ENCODE results near the gene AFF4.
A peak's percentile ranks its signal among the peaks of the same experiment; 100 is the strongest.
"Not testable (repeated sequence)": the region's sequence is repeated elsewhere in the genome, so short reads cannot be mapped to it uniquely, and the experiment has no call there.

Gene AFF4, protein sequence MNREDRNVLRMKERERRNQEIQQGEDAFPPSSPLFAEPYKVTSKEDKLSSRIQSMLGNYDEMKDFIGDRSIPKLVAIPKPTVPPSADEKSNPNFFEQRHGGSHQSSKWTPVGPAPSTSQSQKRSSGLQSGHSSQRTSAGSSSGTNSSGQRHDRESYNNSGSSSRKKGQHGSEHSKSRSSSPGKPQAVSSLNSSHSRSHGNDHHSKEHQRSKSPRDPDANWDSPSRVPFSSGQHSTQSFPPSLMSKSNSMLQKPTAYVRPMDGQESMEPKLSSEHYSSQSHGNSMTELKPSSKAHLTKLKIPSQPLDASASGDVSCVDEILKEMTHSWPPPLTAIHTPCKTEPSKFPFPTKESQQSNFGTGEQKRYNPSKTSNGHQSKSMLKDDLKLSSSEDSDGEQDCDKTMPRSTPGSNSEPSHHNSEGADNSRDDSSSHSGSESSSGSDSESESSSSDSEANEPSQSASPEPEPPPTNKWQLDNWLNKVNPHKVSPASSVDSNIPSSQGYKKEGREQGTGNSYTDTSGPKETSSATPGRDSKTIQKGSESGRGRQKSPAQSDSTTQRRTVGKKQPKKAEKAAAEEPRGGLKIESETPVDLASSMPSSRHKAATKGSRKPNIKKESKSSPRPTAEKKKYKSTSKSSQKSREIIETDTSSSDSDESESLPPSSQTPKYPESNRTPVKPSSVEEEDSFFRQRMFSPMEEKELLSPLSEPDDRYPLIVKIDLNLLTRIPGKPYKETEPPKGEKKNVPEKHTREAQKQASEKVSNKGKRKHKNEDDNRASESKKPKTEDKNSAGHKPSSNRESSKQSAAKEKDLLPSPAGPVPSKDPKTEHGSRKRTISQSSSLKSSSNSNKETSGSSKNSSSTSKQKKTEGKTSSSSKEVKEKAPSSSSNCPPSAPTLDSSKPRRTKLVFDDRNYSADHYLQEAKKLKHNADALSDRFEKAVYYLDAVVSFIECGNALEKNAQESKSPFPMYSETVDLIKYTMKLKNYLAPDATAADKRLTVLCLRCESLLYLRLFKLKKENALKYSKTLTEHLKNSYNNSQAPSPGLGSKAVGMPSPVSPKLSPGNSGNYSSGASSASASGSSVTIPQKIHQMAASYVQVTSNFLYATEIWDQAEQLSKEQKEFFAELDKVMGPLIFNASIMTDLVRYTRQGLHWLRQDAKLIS

DNA sequence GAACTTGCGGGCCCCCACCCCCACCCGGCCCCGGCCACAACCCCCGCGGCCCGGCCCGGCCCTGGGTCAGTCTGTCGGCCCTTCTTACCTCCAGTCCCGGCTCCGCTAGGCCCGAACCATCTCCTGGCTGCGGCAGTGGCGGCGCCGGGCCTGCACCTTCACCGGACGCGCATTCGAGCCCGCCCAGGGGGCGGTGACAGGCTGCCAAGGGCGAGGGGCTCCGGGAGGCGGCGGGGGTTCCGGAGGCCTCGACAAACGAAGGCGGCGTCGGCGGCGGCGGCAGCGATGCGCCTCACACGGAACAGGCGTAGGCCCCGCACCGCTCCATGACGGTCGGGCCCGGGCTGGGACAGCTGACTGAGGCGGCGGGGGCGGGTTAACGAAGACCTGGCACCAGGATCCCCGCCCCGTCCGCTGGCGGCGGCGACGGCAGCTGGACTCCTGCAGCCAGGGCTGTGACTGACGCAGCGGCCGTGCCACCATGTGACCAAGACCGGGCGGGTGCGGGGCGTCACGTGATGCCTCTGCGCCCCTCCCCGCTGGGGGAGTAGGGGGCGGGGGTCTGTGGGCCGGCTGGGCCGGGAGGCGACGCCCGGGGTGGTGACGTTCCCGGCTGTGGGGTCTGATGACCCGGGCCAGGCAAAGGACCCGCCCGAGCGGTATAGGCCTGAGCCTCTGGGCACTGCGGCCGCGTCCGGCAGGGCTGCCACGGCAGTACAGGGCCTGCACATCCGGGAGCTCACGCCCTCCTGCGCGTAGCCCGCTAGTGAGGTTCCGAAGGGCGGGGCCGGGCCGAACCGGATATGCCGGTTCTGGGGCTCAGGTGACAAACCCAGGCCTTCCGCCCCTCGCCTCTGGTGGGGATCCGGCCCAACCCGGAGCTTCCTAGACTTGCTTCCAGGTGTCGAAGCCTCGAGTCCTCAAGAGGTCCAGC is at the start of gene AFF4:
TSS of gene AFF4 (minus strand) at position 464 of the 934 bp plus-strand sequence. CDS start 26,445 bp downstream, outside the sequence.
- peak; percentile 65 to 82 for DNase-seq (ENCODE audit: low read depth in 2 of 2)

DNA sequence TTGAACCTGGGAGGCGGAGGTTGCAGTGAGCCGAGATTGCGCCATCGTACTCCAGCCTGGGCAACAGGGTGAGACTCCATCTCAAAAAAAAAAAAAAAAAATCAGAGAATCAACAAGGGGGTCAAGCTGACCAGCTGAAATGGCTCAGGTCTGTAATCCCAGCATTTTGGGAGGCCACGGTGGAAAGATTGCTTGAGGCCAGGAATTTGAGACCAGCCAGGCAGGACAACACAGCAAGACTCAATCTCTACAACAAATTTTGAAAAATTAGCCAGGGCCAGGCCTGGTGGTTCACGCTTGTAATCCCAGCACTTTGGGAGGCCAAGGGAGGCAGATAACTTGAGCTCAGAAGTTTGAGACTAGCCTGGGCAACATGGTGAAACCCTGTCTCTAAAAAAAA is 45.0 kb upstream of the AFF4 start:
- not testable (repeated sequence) for DNase-seq (ENCODE audit: low read depth in 2 of 2)

DNA sequence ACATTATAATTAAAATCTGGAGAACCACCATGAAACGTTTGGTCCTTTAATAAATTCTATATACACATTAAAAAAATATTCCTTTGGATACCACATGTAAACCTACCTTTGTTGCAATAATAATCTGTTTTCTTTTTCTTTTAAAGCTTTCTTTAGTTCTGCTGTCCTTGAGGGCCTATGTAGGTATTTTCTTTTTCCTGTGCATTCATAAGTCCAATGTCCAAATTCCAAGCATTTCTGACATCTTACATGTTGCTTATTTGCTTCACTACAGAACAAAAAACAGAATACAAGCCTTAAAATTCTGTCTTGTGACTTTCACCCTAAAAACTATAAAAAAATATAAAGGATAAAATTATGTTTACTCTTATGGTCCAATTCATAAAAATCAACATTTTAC is 43.2 kb upstream of the AFF4 start:
- DNase-seq (ENCODE audit: low read depth in 2 of 2), result no peak

DNA sequence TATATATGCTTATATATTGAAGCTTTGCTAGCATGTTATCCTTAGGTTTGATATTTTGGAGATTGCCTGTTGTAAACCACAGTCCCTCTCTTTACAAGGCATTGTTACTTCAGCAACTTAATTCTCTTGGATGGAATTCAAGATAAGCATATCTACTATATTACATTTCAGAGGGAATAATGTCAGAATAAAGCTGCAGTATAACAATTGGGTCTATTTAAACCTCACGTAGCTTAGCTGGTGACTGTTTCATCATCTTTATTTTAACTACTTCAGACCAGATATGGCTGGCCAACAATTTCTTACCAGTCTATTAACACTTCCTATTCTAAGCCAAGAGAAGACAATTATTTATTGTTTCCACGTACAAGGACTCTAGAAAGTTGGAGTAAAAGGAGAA is 35.8 kb upstream of the AFF4 start:
- DNase-seq (ENCODE audit: low read depth in 2 of 2), result no peak

DNA sequence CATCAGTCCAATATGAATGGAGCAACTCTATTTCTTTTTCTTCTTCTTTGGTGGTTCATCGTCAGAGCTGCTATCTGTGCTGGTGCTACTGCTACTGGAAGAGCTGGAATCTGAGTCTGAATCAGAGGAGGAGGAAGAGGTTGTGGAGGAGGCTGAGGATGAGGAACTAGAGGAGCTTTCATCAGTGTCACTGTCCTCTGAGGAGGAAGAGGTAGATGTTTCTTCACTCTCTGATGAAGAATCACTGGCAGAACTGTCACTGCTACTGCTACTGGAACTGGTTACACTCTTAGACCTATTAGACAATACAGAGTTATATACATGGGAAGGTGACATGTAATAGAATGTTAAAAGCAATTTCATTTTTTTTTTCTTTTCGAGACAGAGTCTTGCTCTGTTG is 35.1 kb upstream of the AFF4 start:
- DNase-seq (ENCODE audit: low read depth in 2 of 2), result no peak

DNA sequence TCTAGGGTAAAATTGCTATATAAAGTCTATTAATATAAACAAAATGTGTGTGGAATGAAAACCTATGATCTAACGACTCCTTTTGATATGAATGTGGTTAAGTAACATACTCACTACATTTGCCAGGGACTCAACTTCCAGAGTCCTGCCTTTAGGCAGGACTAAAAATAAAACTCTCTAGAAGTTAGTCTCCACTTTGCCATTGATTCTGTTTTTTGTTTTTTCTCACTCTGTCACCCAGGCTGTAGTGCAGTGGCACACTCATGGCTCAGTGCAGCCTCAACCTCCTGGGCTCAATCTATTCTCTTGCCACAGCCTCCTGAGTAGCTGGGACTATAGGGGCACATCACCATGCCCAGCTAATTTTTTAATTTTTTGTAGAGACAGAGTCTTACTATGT is 32.9 kb upstream of the AFF4 start:
- no peak for DNase-seq (ENCODE audit: low read depth in 2 of 2)

DNA sequence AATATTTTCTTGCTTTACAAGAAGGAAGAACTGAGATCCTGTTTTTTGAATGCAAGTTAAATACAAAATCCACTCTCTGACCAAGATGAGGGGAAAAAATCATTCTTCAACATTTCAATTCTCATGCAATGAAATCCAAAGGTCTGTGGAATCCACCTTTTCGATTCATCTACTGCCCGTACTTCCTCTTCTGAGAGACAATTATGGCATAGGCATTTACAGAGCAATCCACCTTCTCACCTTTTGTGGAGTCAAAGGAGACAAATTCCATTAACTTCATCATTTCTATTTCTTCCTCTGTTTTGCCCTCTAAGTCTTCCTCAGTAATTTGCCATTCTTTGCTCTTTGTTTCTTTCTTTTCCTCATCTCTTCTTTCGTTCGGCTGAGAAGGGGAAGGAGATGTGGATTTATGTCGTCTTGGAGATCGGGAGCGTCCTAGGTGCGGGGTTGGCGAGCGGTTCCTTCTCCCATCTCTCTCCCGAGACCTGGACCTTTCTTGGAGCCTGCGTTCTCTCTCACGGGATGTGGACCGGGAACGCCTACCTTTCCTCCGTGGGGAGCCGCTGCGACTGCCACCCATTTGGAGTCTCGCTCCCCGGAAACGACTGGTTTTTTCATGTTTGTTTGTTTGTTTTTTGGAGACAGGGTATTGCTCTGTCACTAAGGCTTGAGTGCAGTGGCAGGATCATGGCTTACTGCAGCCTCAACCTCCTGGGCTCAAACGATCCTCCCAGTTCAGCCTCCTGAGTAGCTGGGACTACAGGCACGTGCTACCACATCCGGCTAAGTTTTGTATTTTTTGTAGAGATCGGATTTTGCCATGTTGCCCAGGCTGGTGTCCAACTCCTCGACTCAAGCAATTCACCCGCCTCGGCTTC is 24.3 kb upstream of the AFF4 start:
- no peak for DNase-seq (ENCODE audit: low read depth in 2 of 2)

DNA sequence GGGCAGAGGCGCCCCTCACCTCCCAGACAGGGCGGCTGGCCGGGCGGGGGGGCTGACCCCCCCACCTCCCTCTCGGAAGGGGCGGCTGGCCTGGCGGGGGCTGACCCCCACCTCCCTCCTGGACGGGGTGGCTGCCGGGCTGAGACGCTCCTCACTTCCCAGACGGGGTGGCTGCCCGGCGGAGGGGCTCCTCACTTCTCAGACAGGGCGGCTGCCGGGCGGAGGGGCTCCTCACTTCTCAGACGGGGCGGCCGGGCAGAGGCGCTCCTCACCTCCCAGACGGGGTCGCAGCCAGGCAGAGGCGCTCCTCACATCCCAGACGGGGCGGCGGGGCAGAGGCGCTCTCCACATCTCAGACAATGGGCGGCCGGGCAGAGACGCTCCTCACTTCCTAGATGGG is 19.5 kb upstream of the AFF4 start:
- not testable (repeated sequence) for DNase-seq (ENCODE audit: low read depth in 2 of 2)

DNA sequence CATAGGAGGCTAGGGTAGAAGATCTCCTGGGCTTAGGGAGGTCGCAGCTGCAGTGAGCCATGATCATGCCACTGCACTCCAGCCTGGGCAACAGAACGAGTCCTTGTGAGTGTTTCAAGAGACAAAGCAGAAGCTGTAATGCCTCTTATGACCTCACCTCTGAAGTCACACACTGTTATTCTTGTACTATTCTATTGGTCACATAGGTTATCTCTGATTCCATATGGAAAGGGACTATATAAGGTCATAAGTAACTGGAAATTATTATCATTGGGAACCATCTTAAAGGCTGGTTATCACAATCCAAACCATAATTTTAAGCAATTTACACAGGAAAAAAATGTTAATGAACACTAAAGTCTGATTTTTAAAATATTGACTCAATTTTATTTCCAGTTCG is 17.9 kb upstream of the AFF4 start:
- no peak for DNase-seq (ENCODE audit: low read depth in 2 of 2)

DNA sequence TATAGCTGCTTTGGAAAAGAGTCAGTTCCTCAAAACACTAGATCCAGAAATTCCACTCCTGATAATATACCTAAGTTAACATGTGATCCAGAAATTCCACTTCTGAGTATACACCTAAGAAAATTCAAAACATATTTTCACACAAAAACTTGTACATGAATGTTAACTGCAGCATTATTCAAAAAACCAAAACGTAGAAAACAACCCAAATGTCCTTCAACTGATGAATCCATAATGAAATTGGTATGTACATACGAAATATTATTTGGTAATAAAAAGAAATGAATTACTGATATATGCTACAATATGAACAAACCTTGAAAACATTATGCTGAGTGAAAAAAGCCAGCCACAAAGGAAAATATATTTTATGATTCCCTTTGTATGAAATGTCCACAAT is 16.5 kb upstream of the AFF4 start:
- DNase-seq (ENCODE audit: low read depth in 2 of 2), result no peak

DNA sequence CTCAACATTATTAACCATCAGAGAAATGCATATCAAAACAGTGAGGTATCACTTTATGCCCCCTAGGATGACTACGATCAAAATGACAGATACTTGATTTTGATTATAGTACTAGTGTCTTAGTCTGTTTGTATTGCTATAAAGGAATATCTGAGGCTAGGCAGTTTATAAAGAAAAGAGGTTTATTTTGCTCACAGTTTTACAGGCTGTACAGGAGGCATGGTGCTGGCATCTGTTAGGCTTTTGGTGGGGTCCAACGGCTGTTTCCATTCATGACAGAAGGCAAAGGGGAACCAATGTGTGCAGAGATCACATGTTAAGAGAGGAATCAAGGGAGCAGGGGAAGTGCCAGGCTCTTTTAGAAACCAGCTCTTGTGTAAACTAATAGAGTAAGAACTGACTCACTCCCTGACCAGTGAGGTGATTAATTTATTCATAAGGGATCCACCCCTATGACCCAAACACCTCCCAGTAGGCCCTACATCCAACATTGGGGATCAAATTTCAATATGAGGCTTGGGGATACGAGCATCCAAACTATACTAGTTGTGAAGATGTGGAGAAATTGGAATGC is 16.0 kb upstream of the AFF4 start:
- DNase-seq (ENCODE audit: low read depth in 2 of 2), result no peak

DNA sequence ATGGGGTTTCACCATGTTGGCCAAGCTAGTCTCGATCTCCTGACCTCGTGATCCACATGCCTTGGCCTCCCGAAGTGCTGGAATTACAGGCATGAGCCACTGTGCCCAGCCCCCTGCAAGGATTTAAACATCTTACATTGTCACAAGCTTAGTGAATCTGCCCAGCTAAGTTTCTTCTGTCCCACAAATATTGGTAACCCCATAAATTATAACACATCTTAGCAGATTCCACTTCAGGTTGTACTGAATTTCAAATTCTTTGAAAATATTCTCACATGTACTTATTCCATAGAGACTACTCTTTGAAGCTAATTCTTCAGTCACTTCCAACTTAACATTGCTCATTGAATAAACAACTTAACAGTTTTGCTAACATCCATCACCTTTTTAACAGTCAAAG is 13.4 kb upstream of the AFF4 start:
- DNase-seq (ENCODE audit: low read depth in 2 of 2), result no peak

DNA sequence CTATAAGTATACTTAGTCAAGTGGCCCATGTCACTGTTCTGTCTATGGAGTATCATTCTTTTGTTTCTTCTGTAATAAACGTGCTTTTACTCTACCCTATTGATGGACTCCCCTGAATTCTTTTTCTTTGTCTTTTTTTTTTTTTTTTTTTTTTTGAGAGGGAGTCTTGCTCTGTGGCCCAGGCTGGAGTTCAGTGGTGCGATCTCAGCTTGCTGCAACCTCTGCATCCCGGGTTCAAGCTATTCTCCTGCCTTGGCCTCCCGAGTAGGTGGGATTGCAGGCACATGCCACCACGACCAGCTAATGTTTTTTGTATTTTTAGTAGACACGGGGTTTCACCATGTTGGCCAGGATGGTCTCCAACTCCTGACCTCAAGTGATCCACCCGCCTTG is 9.0 kb upstream of the AFF4 start:
- not testable (repeated sequence) for DNase-seq (ENCODE audit: low read depth in 2 of 2)

DNA sequence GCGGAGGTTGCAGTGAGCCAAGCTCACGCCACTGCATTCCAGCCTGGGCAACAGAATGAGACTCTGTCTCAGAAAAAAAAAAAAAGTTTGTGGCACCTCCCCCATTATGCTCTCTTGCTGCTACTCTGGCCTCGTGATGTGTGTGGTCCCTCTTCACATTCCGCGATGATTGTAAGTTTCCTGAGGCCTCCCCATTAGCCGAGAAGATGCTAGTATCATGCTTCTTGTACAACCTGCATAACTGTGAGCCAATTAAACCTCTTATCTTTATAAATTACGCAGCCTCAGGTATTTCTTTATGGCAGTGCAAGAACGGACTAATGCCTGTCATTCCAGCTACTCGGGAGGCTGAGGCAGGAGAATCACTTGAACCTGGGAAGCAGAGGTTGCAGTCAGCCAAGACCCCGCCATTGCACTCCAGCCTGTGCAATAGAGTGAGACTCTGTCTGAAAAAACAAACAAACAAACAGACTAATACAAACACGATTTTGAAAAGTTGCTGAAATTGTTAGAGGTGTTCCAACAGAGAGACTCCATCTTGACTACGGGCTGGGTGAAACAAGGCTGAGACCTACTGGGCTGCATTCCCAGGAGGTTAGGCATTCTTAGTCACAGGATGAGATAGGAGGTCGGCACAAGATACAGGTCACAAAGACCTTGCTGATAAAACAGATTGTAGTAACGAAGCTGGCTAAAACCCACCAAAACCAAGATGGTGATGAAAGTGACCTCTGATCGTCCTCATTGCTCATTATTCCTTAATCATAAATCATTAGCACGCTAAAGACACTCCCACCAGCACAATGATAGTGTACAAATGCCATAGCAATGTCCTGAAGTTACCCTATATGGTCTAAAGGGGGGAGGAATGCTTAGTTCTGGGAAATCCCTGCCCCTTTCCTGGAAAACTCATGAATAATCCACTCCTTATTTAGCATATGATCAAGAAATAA is 8.3 kb upstream of the AFF4 start:
- DNase-seq (ENCODE audit: low read depth in 2 of 2), result no peak

DNA sequence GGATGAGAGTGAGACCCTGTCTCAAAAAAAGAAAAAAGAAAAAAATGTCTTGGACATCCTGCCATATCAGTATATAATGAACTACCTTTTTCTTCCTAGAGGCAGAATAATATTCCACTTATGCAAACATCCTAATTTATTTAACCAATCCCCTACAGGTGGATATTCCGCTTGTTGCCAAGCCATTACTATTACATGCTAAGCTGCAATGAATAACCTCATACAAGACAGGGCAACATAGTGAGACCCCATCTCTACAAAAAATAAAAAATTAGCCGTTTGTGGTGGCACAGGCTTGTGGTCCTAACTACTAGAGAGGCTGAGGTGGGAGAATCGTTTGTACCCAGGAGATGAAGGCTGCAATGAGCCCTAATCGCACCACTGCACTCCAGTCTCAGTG is 1.7 kb upstream of the AFF4 start:
- DNase-seq (ENCODE audit: low read depth in 2 of 2), result no peak

DNA sequence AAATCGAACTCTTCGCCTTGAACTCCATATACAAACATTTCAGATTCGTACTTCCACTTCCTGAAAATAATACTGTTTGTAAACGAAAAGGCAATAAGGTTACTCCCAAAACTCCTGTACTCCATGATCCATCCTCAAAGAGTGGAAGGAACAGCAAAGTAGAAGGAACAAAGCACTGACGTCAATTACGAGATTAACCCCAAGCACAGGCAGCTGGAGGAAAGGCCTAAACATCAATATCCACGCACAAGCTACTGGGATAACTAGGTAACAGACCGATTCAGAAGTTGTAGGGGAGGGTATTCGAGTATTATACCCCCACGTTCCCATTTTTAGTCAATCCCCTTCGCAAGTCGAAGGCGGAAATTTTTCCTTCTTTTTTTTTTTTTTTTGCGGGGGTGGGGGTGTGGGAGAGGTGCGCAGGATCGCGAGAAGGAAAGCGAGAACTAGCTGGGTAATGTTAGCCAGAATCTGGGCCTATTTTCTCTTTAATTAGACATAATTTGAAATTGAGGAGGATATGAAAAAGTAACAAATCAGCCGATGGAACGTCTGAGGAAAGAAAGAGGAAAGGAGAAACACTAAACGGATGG is 909 bp downstream of the AFF4 start:
- DNase-seq (ENCODE audit: low read depth in 2 of 2), result no peak

DNA sequence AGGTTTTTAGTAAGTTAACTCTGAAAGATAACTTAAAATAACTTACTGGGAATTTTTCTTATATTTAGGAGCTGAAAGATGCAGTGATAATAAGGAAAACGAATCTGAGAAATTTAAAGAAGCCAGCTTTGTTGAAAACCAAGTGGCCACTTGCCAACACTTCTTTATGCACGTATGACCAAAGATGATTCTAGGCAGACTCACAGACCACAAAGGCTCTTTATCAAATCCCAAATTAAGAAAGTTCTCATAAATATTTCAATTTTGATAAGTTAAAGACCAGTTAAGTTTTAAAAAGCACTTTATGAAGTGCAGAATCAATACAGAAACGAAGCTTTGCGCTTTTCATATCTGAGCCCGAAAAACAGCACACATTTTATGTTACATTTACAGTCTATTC is 1.5 kb downstream of the AFF4 start:
- no peak for DNase-seq (ENCODE audit: low read depth in 2 of 2)

DNA sequence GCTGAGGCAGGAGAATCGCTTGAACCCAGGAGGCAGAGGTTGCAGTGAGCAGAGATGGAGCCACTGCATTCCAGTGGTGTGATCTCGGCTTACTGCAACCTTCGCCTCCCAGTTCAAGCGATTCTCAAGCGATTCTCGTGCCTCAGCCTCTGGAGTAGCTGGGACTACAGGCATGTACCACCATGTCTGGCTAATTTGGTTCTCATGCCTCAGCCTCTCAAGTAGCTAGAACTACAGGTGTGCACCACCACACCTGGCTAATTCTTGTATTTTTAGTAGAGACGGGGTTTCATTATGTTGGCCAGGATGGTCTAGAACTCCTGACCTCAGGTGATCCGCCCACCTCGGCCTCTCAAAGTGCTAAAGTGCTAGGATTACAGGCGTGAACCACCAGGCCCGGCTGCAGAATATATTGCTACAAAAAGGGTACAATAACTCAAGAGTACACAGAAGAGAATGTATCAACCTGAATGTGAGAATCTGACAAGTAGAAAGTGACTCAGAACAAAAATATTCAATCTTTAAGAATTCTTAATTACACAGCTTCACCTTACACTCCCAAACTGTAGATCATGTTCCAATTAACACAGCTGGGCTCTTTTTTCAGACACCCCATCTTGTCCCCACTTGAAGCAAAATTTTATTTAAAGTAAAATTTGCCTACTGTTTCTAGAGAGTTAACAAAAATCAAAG is 2.2 kb downstream of the AFF4 start:
- DNase-seq (ENCODE audit: low read depth in 2 of 2), result not testable (repeated sequence)
